Glomerular visceral epithelial cell (primary cell): ENCODE data around the gene JPT2.

Experiments used
- DNase-seq: peaks from one replicate; pipeline ENCODE4 v3.0.0-alpha.2; 2016; ENCODE audit errors: extremely low spot score

Gene JPT2, protein sequence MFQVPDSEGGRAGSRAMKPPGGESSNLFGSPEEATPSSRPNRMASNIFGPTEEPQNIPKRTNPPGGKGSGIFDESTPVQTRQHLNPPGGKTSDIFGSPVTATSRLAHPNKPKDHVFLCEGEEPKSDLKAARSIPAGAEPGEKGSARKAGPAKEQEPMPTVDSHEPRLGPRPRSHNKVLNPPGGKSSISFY

DNA sequence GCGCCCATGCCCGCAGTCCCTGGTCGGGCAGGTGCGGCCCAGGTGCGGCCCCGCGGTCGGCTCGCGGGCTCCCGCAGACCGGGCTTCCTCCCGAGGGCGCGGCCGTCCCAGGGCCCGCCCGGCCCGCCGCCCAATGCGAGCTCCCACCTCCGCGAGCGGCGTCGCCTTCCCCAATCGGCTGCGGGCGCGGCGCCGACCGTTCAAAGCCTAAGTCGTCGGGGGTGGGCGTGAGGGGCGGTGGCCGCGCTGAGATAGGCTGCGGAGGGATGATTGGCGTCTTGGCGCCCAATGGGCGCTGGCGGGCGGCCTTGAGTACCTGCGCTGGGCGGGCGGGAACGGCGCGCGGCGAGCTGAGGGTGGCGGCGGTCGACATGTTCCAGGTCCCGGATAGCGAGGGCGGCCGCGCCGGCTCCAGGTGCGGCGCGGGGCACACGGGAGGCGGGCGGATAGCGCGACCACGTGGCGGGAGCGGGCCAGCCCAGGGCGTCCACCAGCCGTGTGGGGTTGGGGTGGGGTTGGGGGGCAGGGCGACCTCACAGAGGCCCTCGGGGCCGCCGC lies at the start of gene JPT2:
Gene JPT2, plus strand, starts transcription at position 338 of the 558 bp plus-strand sequence. Its CDS starts 34 bp downstream, at position 372.
- DNase-seq = peak; percentile 96

DNA sequence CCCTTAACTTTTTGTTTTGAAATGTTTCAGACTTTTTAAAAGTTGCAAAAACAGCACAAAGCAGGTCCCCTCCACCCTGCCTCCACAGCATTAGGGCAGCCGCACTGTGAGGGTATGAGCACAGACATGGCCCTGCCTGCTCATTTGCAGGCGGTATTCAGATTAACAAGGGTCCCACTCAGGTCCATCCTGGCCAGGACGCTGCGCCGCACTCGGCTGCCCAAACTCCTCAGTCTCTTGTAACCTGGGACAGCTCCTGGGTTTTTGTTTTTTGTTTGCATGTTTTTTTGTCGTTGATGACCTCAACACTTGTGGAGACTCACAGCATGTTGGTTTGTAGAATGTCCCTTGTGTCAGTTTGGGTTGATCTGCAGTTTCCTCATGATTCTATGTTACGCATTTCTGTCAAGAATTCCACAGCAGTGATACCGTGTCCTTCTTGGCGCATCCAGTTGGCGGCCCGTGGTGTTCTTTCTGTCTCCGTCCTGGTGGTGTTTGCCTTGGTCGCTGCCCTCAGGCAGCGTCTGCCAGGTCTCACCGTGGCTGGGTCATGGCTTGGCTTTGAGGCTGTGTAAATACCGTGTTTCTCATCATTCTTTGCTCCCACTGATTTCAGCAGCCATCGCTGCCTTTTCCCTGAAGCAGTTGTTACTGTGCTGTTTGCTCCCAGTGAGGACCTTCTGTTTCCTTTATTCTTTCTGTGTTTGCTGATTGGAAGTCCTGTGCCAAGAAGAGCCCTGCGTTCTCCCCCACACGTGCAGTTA lies 47.4 kb upstream of the JPT2 start:
- DNase-seq = no peak

DNA sequence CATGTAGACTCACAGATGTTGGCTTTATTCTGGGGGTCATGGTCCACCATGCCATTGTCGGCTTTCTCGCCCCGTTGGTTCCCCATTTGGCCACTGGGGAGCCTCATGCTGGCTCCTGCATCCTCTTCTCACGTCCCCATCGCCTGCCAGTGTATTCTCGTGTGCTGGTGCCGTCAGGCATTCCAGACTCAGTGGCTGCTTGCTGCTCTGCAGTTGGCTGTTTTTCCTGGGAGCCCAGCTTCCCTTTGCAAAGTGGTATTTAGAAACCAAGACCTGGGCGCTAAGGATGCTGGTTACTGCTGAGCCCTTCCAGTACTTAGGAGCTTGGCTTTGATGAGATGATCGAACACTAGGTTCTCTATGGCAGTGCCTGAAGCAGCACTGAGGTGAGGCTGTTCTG lies 46.8 kb upstream of the JPT2 start:
- DNase-seq = no peak

DNA sequence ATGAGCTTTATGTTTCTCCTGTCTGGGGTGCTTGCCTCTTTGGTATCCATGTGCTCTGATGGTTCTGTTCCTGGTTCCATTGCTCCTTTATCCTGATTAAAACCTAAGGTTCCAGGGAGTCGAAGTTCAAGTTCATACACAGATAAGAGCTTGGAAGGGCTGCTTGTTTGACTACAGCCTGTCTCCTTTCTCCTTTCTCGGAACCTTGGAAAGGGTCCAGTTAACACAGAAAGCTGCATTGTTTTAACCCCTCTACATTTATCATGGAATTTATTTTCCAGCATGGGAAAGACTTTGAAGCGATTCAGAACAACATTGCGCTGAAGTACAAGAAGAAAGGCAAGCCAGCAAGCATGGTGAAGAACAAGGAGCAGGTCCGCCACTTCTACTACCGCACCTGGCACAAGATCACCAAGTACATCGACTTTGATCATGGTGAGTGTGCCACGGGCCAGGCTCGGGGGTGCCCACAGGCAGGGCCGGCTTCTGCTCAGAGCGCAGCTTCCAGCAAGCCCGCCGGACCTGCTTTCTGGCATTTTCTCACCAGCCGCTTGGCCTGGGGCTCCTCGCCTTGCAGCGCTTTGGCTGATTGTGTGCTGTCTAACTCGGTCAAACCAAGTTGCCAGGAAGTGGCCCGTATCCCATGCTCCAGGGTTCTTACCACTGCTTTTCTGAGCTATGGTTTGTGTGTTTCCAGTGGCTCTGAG lies 46.0 kb upstream of the JPT2 start:
- no peak for DNase-seq

DNA sequence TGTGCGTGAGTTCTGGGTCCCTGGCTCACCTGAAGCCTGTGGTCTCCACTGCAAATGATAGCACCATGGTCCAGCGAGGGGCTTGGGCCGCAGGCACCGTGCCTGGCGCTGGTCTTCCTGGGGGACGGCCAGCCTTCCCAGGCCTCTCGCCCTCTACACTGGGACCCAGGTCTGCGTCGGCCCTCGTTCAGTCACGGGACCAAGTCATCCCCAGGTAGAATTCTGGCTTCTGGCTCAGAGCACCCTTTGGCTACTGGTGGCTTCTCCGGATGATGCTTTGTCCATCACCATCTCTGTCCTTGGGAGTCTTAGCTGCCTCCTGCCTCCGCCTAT lies 45.5 kb upstream of the JPT2 start:
- no peak for DNase-seq

DNA sequence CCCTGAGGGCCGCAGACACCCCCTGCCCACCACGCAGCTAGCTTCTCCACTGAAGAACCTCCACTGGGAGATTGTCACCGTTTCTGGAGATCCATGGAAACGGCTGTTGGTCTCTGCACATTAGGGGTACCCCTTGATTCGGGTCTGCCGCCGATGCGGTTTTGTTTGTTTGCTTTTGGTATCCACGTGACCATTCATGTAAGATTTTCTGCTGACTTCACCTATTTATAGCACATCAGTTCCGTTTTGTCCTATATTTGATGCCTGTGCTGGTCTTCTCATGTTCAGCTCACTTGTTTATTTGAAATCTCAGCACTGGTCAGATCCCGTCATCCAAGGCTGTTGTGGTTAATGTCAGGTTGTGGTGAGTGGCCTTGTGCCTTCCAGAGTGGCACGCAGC lies 44.8 kb upstream of the JPT2 start:
- no peak for DNase-seq

DNA sequence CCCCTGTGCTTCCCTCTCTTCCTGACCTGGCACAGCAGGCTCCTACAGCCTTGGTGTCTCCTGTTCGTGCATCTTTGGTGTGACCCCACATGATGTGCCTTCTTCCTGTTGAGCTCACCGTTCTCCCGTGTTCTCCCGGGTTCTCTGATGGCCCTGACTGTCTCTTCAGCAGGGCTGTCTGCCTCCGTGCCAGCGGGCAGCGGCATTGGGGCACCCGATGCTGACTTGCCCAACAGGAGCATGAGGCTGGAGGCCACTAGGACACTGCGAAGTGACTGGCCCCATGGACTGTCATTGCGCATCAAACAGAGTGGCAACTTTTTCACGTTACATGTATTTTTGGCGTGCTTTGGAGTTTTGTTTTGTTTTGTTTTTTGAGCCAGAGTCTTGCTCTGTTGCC lies 43.5 kb upstream of the JPT2 start:
- no peak for DNase-seq

DNA sequence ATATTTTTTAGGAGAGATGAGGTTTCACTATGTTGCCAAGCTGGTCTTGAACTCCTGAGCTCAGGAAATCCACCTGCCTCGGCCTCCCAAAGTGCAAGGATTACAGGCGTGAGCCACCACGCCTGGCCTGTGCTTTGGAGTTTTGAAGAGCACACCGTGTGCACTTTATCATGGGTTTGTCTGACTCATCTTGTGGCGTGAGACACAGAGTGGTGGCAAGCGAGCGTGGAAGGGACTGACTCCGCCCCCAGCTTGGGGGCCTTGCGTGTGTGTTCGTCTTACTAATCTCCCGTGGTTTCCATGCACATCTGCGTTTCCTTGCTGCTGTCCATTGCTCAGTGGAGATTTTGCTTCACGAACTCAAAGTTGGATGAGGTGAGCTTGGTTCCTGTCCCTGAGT lies 43.0 kb upstream of the JPT2 start:
- DNase-seq = no peak

DNA sequence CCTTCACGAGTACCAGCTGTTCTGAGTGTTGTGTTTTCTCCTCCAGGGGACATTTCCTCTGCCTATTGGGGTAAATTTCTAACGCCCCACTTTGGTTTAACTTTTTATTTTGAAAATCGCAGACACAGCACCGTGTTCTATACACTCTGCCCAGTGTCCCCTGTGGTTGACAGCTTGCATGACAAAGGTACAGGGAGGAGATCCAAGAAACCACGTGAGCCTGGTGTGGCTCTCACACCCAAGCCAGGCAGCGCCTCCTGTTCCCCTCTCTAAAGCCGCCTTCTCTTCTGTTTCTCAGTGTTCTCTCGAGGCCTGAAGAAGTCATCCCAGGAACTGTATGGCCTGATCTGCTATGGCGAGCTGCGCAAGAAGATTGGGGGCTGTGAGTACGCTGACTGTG lies 40.6 kb upstream of the JPT2 start:
- no peak for DNase-seq

DNA sequence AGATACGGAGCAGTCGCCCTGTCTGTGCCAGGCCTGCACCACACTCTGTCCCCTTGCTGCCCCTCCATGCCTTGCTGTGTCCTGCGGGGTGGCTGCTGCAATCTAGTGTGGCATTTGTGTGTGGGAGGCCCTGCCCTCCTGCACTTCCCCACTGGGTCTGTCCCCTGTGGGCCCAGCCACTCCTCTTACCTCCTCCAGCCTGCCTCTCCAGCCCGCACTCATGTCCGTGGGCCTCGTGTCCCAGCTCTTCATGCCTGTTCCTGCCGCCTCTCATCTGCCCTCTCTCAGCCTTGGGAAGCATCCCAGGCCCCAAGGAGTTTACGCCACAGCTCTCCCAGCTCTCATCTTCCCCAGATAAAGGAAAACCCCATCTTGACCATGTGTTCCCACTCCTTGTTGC lies 39.3 kb upstream of the JPT2 start:
- no peak for DNase-seq

DNA sequence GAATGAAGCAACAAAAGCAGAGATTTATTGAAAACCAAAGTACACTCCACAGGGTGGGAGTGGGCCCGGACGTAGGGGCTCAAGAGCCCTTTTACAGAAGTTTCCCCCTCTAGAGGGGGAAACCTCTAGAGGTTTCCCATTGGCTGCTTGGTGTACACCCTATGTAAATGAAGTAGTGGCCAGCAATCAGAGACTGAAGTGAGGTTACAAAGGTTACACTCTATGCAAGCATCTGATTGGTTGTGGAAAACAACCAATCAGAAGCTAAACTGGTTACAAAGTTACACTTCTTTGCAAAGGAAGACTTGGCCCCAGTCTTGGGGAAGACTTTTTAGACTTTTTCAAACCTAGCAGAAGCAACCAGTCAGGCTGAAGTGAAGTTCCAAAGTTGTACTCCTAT lies 38.8 kb upstream of the JPT2 start:
- DNase-seq = no peak

DNA sequence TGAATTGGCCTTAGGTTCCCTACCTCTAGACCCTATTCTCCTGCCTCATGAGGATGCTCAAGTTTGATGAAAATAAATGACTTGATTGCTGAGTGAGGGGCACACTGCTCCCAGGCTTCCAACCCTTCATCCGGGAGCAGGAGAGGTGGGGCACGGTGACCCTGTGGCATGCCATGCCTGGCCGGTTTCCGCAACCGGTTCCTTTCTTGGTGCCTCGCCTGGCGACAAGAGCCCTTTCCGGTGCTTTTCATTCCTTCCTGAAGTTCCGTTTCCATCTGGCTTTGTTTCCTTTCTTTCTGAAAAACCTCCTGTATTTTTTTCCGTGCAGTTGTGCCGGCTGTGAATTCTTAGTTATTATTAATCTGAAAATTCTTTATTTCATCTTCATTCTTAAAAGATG lies 38.2 kb upstream of the JPT2 start:
- DNase-seq = no peak

DNA sequence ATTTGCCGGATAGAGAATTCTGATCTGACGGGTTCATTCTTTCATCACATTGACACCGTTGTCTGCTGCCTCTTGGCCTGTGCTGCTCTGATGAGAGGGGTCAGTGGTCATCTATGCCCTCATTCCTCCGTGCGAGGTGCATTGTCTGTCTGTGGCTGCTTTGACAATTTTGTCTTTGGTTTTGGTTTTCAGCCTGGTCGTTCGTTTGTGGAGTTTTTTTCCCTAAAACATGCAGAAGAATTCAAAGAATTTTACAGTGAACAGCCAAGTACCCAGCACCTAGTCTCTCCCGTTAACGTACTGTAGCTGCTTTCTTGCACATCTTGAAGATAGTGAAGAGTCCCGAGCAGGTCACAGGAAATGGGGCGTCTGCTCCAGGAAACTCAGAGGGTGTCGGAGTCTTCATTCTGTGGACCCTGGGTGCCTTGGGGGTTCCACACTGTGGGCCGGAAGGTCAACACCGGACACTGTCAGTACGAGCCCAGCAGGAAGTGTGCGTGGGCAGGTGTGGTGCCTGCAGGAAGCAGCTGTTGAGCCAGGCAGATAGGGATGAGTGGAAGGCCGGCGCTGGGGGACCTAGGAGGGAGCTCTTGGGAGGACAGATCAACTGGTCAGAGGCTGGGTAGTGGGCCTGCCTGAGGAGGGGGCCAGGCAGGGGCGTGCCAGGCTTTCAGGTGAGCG lies 37.7 kb upstream of the JPT2 start:
- no peak for DNase-seq

DNA sequence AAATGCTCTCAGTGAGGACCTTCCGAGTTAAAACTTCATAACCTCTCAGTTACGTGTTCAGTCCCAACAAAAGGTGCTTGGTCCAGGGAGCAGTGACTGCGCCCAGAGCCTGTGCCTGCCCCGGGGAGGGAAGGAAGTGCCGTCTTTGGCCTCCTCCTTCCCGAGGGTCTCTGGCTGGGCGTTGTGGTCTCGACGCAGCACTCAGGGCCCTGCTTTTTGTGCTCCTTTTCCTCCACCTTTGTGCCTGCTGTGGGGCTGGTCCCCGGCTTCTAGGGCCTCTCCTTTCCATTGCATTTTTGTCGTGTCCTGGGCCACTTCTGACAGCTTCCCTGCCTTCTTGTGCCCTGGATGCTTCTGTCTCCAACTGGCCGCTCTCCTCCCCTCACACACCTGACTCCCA lies 36.8 kb upstream of the JPT2 start:
- no peak for DNase-seq

DNA sequence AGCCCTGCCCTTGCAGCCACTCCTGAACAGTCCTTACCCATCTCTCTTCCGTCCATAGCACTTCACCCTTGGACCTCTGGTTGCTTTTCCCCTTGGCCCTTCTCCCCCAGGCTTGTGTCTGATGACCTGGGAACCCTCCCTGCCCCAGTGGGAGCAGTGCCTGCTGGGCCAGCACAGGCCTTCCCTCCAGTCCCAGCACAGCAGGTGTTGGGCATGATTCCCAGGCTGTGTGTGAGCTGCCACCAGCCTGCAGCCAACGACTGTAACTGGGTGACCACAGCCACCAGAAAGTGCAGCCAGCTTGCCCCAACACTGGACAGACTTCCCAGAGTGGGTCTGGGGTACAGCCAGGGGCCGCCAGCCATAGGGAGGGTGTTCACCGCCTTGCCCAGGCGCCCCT lies 35.9 kb upstream of the JPT2 start:
- no peak for DNase-seq

DNA sequence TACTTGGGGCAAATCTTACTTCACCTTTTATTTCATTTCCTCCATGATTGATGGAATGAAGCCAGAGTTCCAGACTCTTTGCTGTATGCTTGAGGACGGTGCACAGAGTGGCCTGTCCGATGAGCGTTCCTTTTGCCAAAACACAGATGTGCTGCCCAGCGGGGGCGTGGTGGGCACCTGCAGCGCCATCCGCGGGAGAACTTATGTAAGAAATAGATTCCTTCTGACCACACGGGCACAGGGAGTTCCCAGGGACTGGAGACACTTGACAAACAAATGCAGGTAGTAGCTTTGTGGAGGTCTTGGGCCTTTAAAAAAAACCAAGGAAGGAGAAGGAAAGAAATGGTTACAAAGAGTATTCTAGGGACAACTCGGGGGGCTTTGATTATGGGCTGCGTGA lies 35.3 kb upstream of the JPT2 start:
- DNase-seq = no peak

DNA sequence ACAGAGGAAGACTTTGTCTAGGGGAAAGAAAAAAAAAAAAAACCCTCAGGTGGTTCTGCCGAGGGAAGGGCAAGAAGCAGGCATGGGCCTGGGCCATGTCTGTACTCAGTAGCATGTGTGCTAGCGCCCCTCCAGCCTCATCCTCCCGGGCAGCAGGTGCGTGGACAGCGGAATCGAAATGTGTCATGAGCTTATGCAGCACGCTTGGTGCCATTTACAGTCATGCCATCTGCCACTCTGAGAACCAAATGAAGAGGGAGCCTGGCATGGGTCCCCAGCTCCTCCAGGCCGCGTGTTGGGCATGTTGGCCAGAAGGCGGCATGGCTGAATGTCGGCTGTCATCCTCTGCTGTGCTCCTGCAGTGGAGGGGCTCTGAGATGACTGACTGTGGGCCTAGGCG lies 34.6 kb upstream of the JPT2 start:
- DNase-seq = no peak

DNA sequence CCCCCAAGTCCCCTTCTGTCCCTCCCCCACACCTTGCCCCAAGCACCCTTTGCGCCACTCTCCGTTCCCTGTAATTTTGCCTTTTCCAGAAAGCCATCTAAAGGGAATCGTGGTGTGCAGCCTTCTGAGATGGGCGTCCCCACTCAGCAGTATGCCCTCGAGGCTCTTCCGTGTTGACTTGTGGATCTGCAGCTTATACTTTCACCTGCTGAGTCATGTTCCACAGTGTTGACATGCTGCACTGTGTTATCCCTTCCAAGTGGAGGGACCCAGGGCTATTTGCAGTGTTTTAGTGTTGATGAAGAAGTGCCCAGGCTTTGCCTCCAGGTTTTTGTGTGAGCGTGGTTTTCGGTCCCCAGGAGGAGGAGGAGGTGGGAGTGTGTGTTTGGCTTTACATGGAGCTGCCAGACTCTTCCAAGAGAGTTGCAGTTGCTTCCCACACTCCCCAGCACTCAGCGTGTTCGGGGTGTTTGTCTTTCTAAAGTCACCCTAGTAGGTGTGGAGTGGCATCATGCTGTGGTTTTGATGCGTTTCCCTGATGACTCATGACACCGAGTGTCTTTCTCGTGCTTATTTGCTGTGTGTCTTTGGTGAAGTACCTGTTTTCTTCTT lies 32.1 kb upstream of the JPT2 start:
- peak; percentile 9 for DNase-seq

DNA sequence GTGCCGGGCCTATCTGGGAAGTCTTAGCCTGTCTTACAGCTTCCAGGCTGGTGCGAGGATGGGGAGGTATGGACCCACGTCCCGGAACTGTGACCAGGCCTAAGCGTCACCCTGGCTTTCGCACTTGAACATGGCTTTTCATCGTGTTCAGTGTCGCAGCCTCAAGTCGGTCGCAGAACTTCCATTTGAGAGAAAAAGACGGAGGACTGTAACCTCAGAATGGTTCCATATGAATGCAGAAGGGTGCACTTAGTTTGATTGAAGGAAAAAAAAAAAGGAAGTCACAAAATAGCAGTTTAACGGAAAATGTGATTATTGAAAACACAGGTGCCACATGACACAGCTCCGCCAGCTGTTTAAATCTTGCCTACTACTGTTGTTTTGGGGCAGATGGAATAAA lies 30.2 kb upstream of the JPT2 start:
- DNase-seq = no peak

DNA sequence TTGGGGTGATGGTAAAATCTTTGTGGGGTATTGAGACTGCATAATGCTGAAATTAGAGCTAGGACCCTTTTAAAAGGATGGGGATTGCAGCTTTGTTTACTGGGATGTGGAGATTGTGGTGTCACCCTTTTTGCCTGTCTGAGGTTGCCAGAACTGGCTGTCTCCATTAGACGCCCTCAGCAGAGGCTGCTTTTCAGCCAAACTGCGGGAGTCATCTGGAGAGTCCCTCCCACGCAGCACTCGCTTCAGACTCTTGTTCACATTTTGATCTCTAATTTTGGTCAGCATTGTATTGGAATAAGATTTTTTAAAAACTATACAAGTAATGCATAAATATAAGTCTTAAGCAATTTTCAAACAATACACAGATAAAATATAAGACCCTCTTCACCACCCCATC lies 27.9 kb upstream of the JPT2 start:
- DNase-seq = no peak

DNA sequence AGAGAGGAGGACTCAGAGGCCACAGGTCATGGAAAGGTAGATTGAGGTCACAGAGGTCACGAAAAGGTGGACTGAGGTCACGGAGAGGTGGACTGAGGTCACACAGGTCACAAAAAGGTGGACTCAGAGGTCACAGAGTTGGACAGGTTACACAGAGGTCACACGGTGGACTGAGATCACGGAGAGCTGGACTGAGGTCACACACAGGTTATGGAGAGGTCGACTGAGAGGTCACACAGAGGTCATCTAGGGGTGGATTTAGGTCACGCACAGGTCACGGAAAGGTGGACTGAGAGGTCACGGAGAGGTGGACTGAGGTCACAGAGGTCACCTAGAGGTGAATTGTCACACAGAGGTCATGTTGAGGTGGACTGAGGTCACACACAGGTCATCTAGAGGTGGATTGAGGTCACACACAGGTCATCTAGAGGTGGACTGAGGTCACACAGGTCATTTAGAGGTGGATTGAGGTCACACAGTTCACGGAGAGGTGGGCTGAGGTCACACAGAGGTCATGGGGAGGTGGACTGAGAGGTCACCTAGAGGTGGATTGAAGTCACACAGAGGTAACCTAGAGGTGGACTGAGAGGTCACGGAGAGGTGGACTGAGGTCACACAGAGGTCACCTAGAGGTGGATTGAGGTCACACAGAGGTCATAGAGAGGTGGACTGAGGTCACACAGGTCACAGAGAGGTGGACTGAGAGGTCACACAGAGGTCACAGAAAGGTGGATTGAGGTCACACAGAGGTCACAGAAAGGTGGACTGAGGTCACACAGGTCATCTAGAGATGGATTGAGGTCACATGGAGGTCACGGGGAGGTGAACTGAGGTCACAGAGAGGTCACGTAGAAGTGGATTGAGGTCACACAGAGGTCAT lies 26.7 kb upstream of the JPT2 start:
- no peak for DNase-seq
